Body of pancreas (tissue), 4 donors: ENCODE results near the gene MYL5. TPM values are rescaled to one million over a fixed set of nuclear protein-coding genes. Genes with fewer than 3 reads are reported as not detected.
"Not testable (repeated sequence)": the region's sequence is repeated elsewhere in the genome, so short reads cannot be mapped to it uniquely, and the experiment has no call there.

Source experiments
- ATAC-seq: fragments of 150-250 bp; one replicate; pipeline ENCODE4 v1.9.1; 2016
- DNase-seq, 4 donors: peaks; one replicate each; pipeline ENCODE4 v3.0.0-alpha.2; 2019
- H3K27ac ChIP-seq, 4 donors: fragments of 200-600 bp; sonication (generic); 1 replicate in 3 of 4; 2 replicates in 1 of 4; pipeline versions ENCODE4 v1.5.1 to v1.6.1; 2016 to 2019; ENCODE audit warnings: mild to moderate bottlenecking in 1 of 4, mixed read lengths in 1 of 4, moderate library complexity in 1 of 4
- H3K27me3 ChIP-seq, 2 donors: fragments of 200-600 bp; sonication (generic); one replicate each; pipeline ENCODE4 v1.6.0; 2016; ENCODE audit warnings: mild to moderate bottlenecking in 1 of 2
- H3K36me3 ChIP-seq, 2 donors: fragments of 200-600 bp; sonication (generic); replicated peaks in 1 of 2; 2 replicates each; pipeline ENCODE4 v1.5.1; 2016; ENCODE audit warnings: low read depth in 2 of 2; ENCODE audit not compliant: insufficient read depth in 1 of 2
- H3K4me1 ChIP-seq: fragments of 200-600 bp; sonication (generic); one replicate; pipeline ENCODE4 v1.6.0; 2016
- H3K4me3 ChIP-seq, 2 donors: fragments of 200-600 bp; sonication (generic); 1 replicate in 1 of 2; 2 replicates in 1 of 2; pipeline ENCODE4 v1.5.1; 2016 to 2019
- H3K9me3 ChIP-seq, 3 donors: fragments of 200-600 bp; sonication (generic); 1 replicate in 2 of 3; 2 replicates in 1 of 3; pipeline ENCODE4 v1.5.1; 2016
- POLR2A ChIP-seq, 3 donors: fragments of 450-650 bp; IDR thresholded peaks; one replicate each; pipeline ENCODE4 v1.6.1; 2016; ENCODE audit warnings: antibody characterized with exemption in 3 of 3, mild to moderate bottlenecking in 2 of 3
- WGBS, 2 donors: methylation state at CpG; one replicate each; pipeline ENCODE4 v1.1.5; 2017; 5-methylcytosine and 5-hydroxymethylcytosine counted together
- intact Hi-C: fragments of 100-400 bp; cut with DNase I; formaldehyde crosslinking; loops from one replicate; pipeline ENCODE4 v1.15.1; 2023
- total RNA-seq, 2 donors: library from RNA; depleted of rRNA; stranded (reverse); fragments of >200 nt; gene quantifications; one replicate each; pipeline ENCODE4 v1.1.0, GENCODE V29; 2016
- TF ChIP-seq, protein P1 (sequence below), 7 experiments: fragments of 450-650 bp in 4 of 7; fragments of 200-600 bp in 3 of 7; sonication (generic) in 3 of 7; IDR thresholded peaks; one replicate each; pipeline ENCODE4 v1.5.1; 2016 to 2019; ENCODE audit warnings: antibody characterized with exemption in 7 of 7

Gene MYL5
- total RNA-seq, 2 donors from 2014 or later = 3.0 to 6.0 TPM

DNA sequence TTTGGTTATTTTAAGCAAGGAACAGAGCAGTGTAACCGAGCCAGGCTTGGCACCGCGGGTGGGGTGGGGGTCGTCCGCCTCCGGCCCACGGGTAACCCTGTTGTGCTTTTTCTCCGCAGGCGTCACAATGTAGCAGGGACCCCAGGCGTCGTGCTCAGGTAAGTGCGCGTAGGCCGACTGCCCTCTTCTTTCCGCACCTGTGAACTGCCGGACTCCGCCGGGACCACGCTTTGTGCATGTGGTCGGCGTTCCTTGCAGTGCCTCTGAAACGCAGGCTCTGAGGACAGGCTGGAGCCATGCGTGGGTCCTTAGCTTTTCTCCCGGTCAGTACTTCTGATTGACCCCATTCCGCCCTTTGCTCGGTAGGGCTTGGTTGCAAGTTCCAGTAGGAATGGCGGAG is 56.2 kb downstream of the MYL5 start:
- DNase-seq = no peak
- peaks cover 9 to 20% of the 10 kb centered on the region in 2 donors for H3K36me3 ChIP-seq
- intact Hi-C loops = no loop called here

DNA sequence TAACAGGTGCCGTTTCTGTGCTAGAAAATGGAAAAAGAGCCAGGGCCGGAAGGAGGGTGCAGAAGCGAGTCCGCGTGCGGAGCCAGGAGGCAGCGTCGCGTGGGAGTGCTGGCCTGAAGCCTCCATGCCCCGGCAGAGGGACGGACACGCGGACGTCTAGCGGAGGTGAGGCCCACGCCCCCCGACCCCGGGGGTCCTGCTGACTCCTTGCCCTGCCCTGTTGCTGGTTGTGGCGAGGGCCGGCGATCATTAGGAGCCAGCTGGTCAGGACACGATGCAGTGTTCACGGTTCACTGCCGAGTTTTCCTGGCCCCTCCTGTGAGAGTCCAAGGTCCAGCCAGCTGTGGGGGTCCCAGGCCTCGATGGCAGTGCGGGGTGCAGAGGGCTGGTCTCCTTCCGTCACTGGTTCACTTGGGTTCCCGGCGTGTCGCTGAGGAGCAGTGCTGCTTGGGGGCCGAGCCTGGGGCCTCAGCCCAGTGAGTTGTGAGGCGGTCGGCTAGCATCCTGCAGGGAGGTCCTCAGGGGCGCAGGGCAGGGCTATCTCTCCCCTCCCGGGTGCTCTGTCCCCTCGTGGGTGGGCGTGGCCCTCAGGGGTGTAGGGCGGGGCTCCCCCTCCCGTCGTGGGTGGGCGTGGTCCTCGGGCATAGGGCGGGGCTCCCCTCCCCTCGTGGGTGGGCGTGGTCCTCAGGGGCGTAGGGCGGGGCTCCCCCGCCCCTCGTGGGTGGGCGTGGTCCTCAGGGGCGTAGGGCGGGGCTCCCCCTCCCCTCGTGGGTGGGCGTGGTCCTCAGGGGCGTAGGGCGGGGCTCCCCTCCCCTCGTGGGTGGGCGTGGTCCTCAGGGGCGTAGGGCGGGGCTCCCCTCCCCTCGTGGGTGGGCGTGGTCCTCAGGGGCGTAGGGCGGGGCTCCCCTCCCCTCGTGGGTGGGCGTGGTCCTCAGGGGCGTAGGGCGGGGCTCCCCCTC is 56.9 kb downstream of the MYL5 start:
- H3K27ac ChIP-seq, H3K4me3 ChIP-seq, H3K4me1 ChIP-seq, intact Hi-C loops, ATAC-seq, H3K27me3 ChIP-seq, DNase-seq, H3K9me3 ChIP-seq: not testable (repeated sequence)
- peaks cover 10 to 20% of the 10 kb centered on the region in 2 donors for H3K36me3 ChIP-seq
- WGBS, 2 donors = 96 to 97% methylated on average over 15 to 32 of the region's 68 CpGs

More for the DNA sequence above, 56.2 kb downstream of the MYL5 start:
- WGBS, 2 donors = 87 to 100% methylated on average over 5 to 24 of the region's 27 CpGs
- no peak for ATAC-seq
- TF ChIP-seq POLR2A (IDR thresholded peaks at IDR 0.05) = no peak
- TF ChIP-seq, protein P1, sequence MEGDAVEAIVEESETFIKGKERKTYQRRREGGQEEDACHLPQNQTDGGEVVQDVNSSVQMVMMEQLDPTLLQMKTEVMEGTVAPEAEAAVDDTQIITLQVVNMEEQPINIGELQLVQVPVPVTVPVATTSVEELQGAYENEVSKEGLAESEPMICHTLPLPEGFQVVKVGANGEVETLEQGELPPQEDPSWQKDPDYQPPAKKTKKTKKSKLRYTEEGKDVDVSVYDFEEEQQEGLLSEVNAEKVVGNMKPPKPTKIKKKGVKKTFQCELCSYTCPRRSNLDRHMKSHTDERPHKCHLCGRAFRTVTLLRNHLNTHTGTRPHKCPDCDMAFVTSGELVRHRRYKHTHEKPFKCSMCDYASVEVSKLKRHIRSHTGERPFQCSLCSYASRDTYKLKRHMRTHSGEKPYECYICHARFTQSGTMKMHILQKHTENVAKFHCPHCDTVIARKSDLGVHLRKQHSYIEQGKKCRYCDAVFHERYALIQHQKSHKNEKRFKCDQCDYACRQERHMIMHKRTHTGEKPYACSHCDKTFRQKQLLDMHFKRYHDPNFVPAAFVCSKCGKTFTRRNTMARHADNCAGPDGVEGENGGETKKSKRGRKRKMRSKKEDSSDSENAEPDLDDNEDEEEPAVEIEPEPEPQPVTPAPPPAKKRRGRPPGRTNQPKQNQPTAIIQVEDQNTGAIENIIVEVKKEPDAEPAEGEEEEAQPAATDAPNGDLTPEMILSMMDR (IDR thresholded peaks at IDR 0.05) = no peak
- Histone ChIP-seq H3K27ac (no peak overlapping the region), H3K27me3 (no peaks in the 10 kb centered on the region), H3K4me3 (no peak overlapping the region), H3K4me1 (no peaks in the 10 kb centered on the region), H3K9me3 (no peaks in the 10 kb centered on the region)

Other genes with a start within 250 kb of the MYL5 start
- 10 to 100 TPM; 23.1 to 42.5 TPM for gene ZNF721, start 175.4 kb upstream of the MYL5 start, total RNA-seq
- 10 to 100 TPM; 53.4 to 66.4 TPM for gene PIGG, start 175.3 kb upstream of the MYL5 start, total RNA-seq
- gene TMEM271, start 98.2 kb upstream of the MYL5 start, total RNA-seq = not detected
- gene PDE6B, start 49.0 kb upstream of the MYL5 start, total RNA-seq = under 1 TPM in 1 of 2 donors, not detected in 1; 0.26 TPM
- gene ATP5ME, start 266 bp upstream of the MYL5 start, total RNA-seq = 10 to 100 TPM; 20.2 to 37.9 TPM
- gene SLC49A3, start 14.6 kb downstream of the MYL5 start, total RNA-seq = 1 to 10 TPM; 8.0 to 8.2 TPM
- gene PCGF3, start 31.3 kb downstream of the MYL5 start, total RNA-seq = 10 to 100 TPM; 16.8 to 31.1 TPM
- gene CPLX1, start 151.6 kb downstream of the MYL5 start, total RNA-seq = 1 to 10 TPM in 1 of 2 donors, under 1 TPM in 1; 0.52 to 2.0 TPM